SK-N-SH (cell line): Measurements from ENCODE around the gene ARHGAP42. TPM values are rescaled to one million over a fixed set of nuclear protein-coding genes. Genes with fewer than 3 reads are reported as not detected.

Source experiments
- CTCF ChIA-PET: fragments of 300-600, 350-600 bp; formaldehyde crosslinking; extraction: SDS; loops from one replicate; lab custom pipeline; 2021; lab: Yijun Ruan, JAX
- POLR2A ChIA-PET: fragments of 350-600 bp; sonication (Branson Sonifier 250); formaldehyde crosslinking; extraction: SDS; loops from one replicate; lab custom pipeline; 2020; ENCODE audit warnings: antibody characterized with exemption, inconsistent platforms; lab: Yijun Ruan, JAX
- DNase-seq: peaks from one replicate; pipeline ENCODE4 v3.0.0; 2012
- H2AFZ ChIP-seq: fragments of 200-600 bp; sonication (generic); 2 replicates; pipeline ENCODE4 v1.8.1; 2016; ENCODE audit warnings: antibody characterized with exemption, mild to moderate bottlenecking, low read depth
- H3F3A ChIP-seq: fragments of 200-600 bp; sonication (generic); replicated peaks from 2 replicates; pipeline ENCODE3; 2016; ENCODE audit warnings: antibody characterized with exemption, mild to moderate bottlenecking; ENCODE audit not compliant: insufficient read depth
- H3K27ac ChIP-seq, 2 experiments: fragments of 200-500 bp in 1 of 2; fragments of 200-600 bp in 1 of 2; sonication (Bioruptor generic) in 1 of 2; sonication (generic), shearing (Covaris generic) in 1 of 2; 2 replicates each; pipeline versions ENCODE4 v1.5.1 to v1.6.1; 2014 to 2016; ENCODE audit warnings: low read depth in 2 of 2, inconsistent platforms in 1 of 2, low read length in 1 of 2, mild to moderate bottlenecking in 1 of 2, mixed read lengths in 1 of 2
- H3K27me3 ChIP-seq: fragments of 200-600 bp; sonication (generic), shearing (Covaris generic); 2 replicates; pipeline ENCODE4 v1.6.1; 2016; ENCODE audit warnings: mixed run types; ENCODE audit not compliant: insufficient read depth
- H3K36me3 ChIP-seq, 2 experiments: fragments of 200-500 bp in 1 of 2; fragments of 200-600 bp in 1 of 2; sonication (Bioruptor generic) in 1 of 2; sonication (generic) in 1 of 2; replicated peaks in 1 of 2; 2 replicates each; pipeline versions ENCODE3 to v1.5.1; 2014 to 2016; ENCODE audit warnings: low read length in 1 of 2, mild to moderate bottlenecking in 1 of 2; ENCODE audit not compliant: insufficient read depth in 2 of 2, control insufficient read depth in 1 of 2
- H3K4me1 ChIP-seq, 2 experiments: fragments of 200-500 bp in 1 of 2; fragments of 200-600 bp in 1 of 2; sonication (Bioruptor generic) in 1 of 2; sonication (generic), shearing (Covaris generic) in 1 of 2; 2 replicates each; pipeline versions ENCODE4 v1.5.1 to v1.6.1; 2014 to 2016; ENCODE audit warnings: low read depth in 1 of 2, low read length in 1 of 2, mixed run types in 1 of 2; ENCODE audit not compliant: insufficient read depth in 2 of 2, control insufficient read depth in 1 of 2
- H3K4me2 ChIP-seq: fragments of 200-600 bp; sonication (generic), shearing (Covaris generic); 2 replicates; pipeline ENCODE4 v1.6.1; 2017; ENCODE audit warnings: mixed run types
- H3K4me3 ChIP-seq, 2 experiments: fragments of 200-500 bp in 1 of 2; fragments of 200-600 bp in 1 of 2; sonication (Bioruptor generic) in 1 of 2; sonication (generic), shearing (Covaris generic) in 1 of 2; 2 replicates each; pipeline versions ENCODE4 v1.5.1 to v1.8.1; 2014 to 2016; ENCODE audit warnings: low read depth in 2 of 2, inconsistent platforms in 1 of 2, low read length in 1 of 2, mild to moderate bottlenecking in 1 of 2, mixed read lengths in 1 of 2, moderate library complexity in 1 of 2
- H3K79me2 ChIP-seq: fragments of 200-600 bp; sonication (generic); 2 replicates; pipeline ENCODE4 v1.8.1; 2017; ENCODE audit warnings: mild to moderate bottlenecking; ENCODE audit not compliant: insufficient read depth
- H3K9ac ChIP-seq: fragments of 200-600 bp; sonication (generic); 2 replicates; pipeline ENCODE4 v1.6.1; 2017; ENCODE audit warnings: mixed run types
- H3K9me2 ChIP-seq: fragments of 200-600 bp; sonication (generic); 2 replicates; pipeline ENCODE4 v1.6.1; 2017; ENCODE audit warnings: mixed run types
- H3K9me3 ChIP-seq: fragments of 200-600 bp; sonication (generic); 2 replicates; pipeline ENCODE4 v1.6.1; 2017; ENCODE audit warnings: mixed run types, mild to moderate bottlenecking, moderate library complexity
- H4K20me1 ChIP-seq: fragments of 200-600 bp; sonication (generic); 2 replicates; pipeline ENCODE4 v1.6.1; 2017; ENCODE audit warnings: mild to moderate bottlenecking, mixed run types; ENCODE audit not compliant: insufficient read depth
- CHD2 ChIP-seq: fragments of 150-350 bp; IDR thresholded peaks from 2 replicates; pipeline ENCODE4 v1.6.1; 2018; ENCODE audit warnings: low read length; ENCODE audit not compliant: partially characterized antibody
- EP300 ChIP-seq, 2 experiments: IDR thresholded peaks; 2 replicates each; pipeline versions ENCODE4 v1.4.0 to v1.6.1; 2012; ENCODE audit warnings: borderline replicate concordance in 1 of 2, low read depth in 1 of 2, low read length in 1 of 2
- FOSL2 ChIP-seq: IDR thresholded peaks from 2 replicates; pipeline ENCODE4 v1.4.0; 2012; ENCODE audit warnings: low read depth, mild to moderate bottlenecking, moderate library complexity, borderline replicate concordance
- GABPA ChIP-seq: IDR thresholded peaks from 2 replicates; pipeline ENCODE4 v1.4.0; 2012; ENCODE audit warnings: low read depth, mild to moderate bottlenecking
- IRF3 ChIP-seq: fragments of 150-350 bp; IDR thresholded peaks from 2 replicates; pipeline ENCODE4 v1.6.1; 2016; ENCODE audit warnings: mild to moderate bottlenecking, low read depth, low read length
- NFIC ChIP-seq: IDR thresholded peaks from 2 replicates; pipeline ENCODE4 v1.4.0; 2012; ENCODE audit warnings: borderline replicate concordance
- NRF1 ChIP-seq: IDR thresholded peaks from 2 replicates; pipeline ENCODE4 v1.6.1; 2012; ENCODE audit warnings: low read depth, mild to moderate bottlenecking, low read length
- PBX3 ChIP-seq: IDR thresholded peaks from 2 replicates; pipeline ENCODE4; 2012
- RAD21 ChIP-seq: IDR thresholded peaks from 2 replicates; pipeline ENCODE4 v1.6.1; 2012; ENCODE audit warnings: mild to moderate bottlenecking, low read length
- REST ChIP-seq: IDR thresholded peaks from 2 replicates; pipeline ENCODE4 v1.6.1; 2012; ENCODE audit warnings: mild to moderate bottlenecking, low read depth, low read length, moderate library complexity
- RFX5 ChIP-seq: IDR thresholded peaks from 2 replicates; pipeline ENCODE4 v1.6.1; 2012; ENCODE audit warnings: mild to moderate bottlenecking, improper control_type of control experiment, low read length
- RXRA ChIP-seq: IDR thresholded peaks from 2 replicates; pipeline ENCODE4 v1.4.0; 2012; ENCODE audit warnings: low read depth, mild to moderate bottlenecking, borderline replicate concordance
- WGBS: methylation state at CpG from one replicate; pipeline ENCODE4 v1.1.6; 2017; ENCODE audit warnings: low lambda C conversion rate; 5-methylcytosine and 5-hydroxymethylcytosine counted together
- polyA plus RNA-seq, 3 experiments: library from polyadenylated mRNA; depleted of rRNA; stranded (reverse); fragments of >200 nt; gene quantifications; 2 replicates each; pipeline ENCODE4 v1.2.3, GENCODE V29; 2012

Gene ARHGAP42
- polyA plus RNA-seq, 1 of the 3 experiments (the other 2 are of a cell fraction): 0.02 TPM

- TF ChIP-seq EP300 (IDR thresholded peaks at IDR 0.05; ENCODE audit: borderline replicate concordance in 1 of 2, low read depth in 1 of 2, low read length in 1 of 2): no peak
Measured at GRCh38 chr11:100801225-100801999, 114.3 kb downstream of the ARHGAP42 start (continued).

- CTCF ChIA-PET: no interaction called here
- H3F3A ChIP-seq: peaks cover 16% of the 10 kb centered on the region
- DNase-seq: no peak
- H3K9me3 ChIP-seq: no peaks in the 10 kb centered on the region
- H3K9ac ChIP-seq: no peak overlapping the region
- POLR2A ChIA-PET: no interaction called here
- H3K4me2 ChIP-seq: no peak overlapping the region
- TF ChIP-seq CHD2: no peak
- TF ChIP-seq REST: no peak
- no peak for TF ChIP-seq NFIC
- TF ChIP-seq PBX3: no peak
- TF ChIP-seq NRF1: no peak
- TF ChIP-seq FOSL2: no peak
- TF ChIP-seq RFX5: no peak
- no peak for TF ChIP-seq RAD21
- no peak for TF ChIP-seq IRF3
- TF ChIP-seq RXRA: no peak
- TF ChIP-seq GABPA: no peak
- 13% methylated on average over 1 of the region's 1 CpG for WGBS
- no peaks in the 10 kb centered on the region for H3K36me3 ChIP-seq
- H3K9me2 ChIP-seq: no peaks in the 10 kb centered on the region
- no peak overlapping the region for H3K4me3 ChIP-seq
- no peaks in the 10 kb centered on the region for H4K20me1 ChIP-seq
- no peaks in the 10 kb centered on the region for H3K27me3 ChIP-seq
- H3K4me1 ChIP-seq: peaks cover 0 to 19% of the 10 kb centered on the region in 2 experiments; a peak in 1 of 4 replicates
- no peak overlapping the region for H3K27ac ChIP-seq
- H2AFZ ChIP-seq: no peak overlapping the region
- H3K79me2 ChIP-seq: no peaks in the 10 kb centered on the region
Measured at GRCh38 chr11:100805506-100806199, 118.6 kb downstream of the ARHGAP42 start.
